ENCODE measurements around the gene SOCS3.

GRCh38 chr17:78401246-78401645 lies 41.4 kb upstream of the SOCS3 start:
- TF ChIP-seq CTCF (IDR thresholded peaks at IDR 0.05; ENCODE audit: low read depth, low read length): no peak
- TF ChIP-seq POLR2A (IDR thresholded peaks at IDR 0.05; ENCODE audit: extremely low read depth, insufficient read length): no peak
- TF ChIP-seq MYC (IDR thresholded peaks at IDR 0.05; ENCODE audit: low read depth, low read length): no peak

Data from NB4 (cell line).